Measurements from ENCODE around the gene PIKFYVE.

- TF ChIP-seq, protein P1, sequence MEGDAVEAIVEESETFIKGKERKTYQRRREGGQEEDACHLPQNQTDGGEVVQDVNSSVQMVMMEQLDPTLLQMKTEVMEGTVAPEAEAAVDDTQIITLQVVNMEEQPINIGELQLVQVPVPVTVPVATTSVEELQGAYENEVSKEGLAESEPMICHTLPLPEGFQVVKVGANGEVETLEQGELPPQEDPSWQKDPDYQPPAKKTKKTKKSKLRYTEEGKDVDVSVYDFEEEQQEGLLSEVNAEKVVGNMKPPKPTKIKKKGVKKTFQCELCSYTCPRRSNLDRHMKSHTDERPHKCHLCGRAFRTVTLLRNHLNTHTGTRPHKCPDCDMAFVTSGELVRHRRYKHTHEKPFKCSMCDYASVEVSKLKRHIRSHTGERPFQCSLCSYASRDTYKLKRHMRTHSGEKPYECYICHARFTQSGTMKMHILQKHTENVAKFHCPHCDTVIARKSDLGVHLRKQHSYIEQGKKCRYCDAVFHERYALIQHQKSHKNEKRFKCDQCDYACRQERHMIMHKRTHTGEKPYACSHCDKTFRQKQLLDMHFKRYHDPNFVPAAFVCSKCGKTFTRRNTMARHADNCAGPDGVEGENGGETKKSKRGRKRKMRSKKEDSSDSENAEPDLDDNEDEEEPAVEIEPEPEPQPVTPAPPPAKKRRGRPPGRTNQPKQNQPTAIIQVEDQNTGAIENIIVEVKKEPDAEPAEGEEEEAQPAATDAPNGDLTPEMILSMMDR (IDR thresholded peaks at IDR 0.05) = peak; percentile 23
- TF ChIP-seq EZH2phosphoT487 (IDR thresholded peaks at IDR 0.05) = no peak
These were observed 3.0 kb downstream of the PIKFYVE start for GRCh38 chr2:208269091-208269490.
